HUES6 (cell line): ENCODE results near the gene DOK6.

ENCODE experiments used
- H3K27ac ChIP-seq: 2 replicates; pipeline ENCODE4 v1.7.0; 2013; ENCODE audit warnings: low read depth, mild to moderate bottlenecking, low read length, inconsistent platforms
- H3K27me3 ChIP-seq: 2 replicates; pipeline ENCODE4 v1.6.1; 2013; ENCODE audit warnings: low read length; ENCODE audit not compliant: control insufficient read depth, insufficient read depth
- H3K36me3 ChIP-seq: 2 replicates; pipeline ENCODE4 v1.6.1; 2013; ENCODE audit warnings: low read length; ENCODE audit not compliant: control insufficient read depth, insufficient read depth
- H3K4me1 ChIP-seq: 2 replicates; pipeline ENCODE4 v1.6.1; 2013; ENCODE audit warnings: low read length; ENCODE audit not compliant: control insufficient read depth, insufficient read depth
- H3K4me3 ChIP-seq: 2 replicates; pipeline ENCODE4 v1.5.1; 2013; ENCODE audit warnings: low read depth, low read length
- H3K9ac ChIP-seq: one replicate; pipeline ENCODE4 v1.6.1; 2013; ENCODE audit warnings: mild to moderate bottlenecking, low read length
- H3K9me3 ChIP-seq: 2 replicates; pipeline ENCODE4 v1.6.1; 2013; ENCODE audit warnings: low read depth, low read length; ENCODE audit not compliant: control insufficient read depth, insufficient read depth

The DOK6 gene

DNA sequence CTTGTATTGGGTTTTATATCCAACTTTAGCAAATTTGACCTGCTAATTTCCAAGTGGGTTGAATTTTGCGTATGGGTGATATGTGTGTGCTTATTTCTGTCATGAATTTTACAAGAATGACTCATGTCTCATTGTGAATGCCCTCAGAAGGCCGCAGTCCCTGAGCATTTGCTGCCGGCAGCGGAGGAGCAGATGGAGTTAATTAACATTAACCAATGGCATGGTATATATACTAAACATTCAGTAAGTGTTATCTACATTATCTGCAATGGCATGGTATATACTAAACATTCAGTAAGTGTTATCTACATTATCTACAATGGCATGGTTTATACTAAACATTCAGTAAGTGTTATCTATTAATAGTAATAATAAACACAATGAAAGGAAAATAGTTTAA, 90.1 kb downstream of the DOK6 start:
- H3K4me3 ChIP-seq, result no peak overlapping the region
- H3K27me3 ChIP-seq, result no peaks in the 10 kb centered on the region
- H3K27ac ChIP-seq, result no peak overlapping the region
- H3K4me1 ChIP-seq, result no peaks in the 10 kb centered on the region
- peaks cover 11% of the 10 kb centered on the region for H3K9me3 ChIP-seq
- H3K9ac ChIP-seq, result no peak overlapping the region
- no peaks in the 10 kb centered on the region for H3K36me3 ChIP-seq

DNA sequence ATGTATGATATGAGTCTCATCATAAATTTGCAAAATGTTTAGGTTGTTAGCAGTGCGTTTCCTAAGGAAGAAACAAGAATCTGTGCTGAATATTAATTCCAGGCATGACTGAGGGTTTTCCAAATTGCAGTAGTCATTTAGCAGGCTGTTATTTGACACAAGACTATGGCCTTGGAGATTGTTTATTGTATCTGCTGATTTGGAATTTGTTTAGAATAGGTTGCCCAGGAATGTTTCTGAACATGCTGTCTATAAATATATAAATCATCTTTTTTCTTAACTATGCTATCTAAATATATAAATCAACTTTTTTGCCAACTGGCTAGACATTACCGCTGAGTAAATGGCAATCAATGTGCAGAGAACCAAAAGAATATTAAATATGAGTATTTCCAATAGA, 90.9 kb downstream of the DOK6 start:
- peaks cover 15% of the 10 kb centered on the region for H3K9me3 ChIP-seq
- no peak overlapping the region for H3K4me3 ChIP-seq
- H3K27me3 ChIP-seq, result no peaks in the 10 kb centered on the region
- H3K36me3 ChIP-seq, result no peaks in the 10 kb centered on the region
- no peaks in the 10 kb centered on the region for H3K4me1 ChIP-seq
- H3K9ac ChIP-seq, result no peak overlapping the region
- no peak overlapping the region for H3K27ac ChIP-seq

DNA sequence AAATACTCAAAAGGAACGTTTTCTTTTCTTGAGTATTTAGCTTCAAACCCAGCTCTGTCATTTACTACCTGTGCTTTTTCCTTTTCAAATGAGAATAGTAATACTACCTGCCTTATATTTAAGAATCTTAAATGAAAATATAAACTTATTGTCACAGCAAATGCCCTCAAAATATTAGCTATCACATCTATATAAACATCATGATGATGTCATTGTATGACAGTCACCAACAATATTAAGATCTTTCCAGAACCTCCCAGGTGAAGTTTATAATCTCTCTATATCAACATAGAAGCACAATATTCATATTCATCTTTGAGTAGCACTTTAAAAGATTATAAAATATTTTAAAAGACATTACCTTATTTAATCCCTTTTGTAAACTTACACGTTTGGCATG, 92.2 kb downstream of the DOK6 start:
- Histone ChIP-seq H3K36me3 (no peaks in the 10 kb centered on the region), H3K27ac (no peak overlapping the region), H3K4me3 (no peak overlapping the region), H3K9me3 (peaks cover 15% of the 10 kb centered on the region), H3K9ac (no peak overlapping the region), H3K27me3 (no peaks in the 10 kb centered on the region), H3K4me1 (no peaks in the 10 kb centered on the region)

DNA sequence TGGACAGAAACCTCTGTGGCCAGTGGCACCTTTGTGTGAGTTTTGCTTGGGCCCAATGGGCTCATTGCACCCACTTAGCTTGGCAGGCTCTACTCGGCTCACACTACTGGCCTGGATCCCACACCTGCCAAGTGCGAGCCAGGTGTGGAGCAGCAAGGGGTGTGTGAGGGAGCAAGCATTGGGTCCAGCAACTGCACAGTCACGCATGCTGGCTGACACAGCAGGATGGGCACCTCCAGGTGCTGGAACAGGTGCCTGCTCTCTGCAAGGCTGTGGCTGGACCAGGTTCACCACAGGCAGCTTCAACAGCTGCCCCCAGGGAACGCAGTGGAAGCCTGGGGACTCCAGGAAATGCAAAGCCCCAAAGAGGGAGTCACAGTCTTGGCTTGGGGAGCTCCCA, 94.2 kb downstream of the DOK6 start:
- Histone ChIP-seq H3K9me3 (peaks cover 15% of the 10 kb centered on the region), H3K9ac (no peak overlapping the region), H3K4me1 (no peaks in the 10 kb centered on the region)

DNA sequence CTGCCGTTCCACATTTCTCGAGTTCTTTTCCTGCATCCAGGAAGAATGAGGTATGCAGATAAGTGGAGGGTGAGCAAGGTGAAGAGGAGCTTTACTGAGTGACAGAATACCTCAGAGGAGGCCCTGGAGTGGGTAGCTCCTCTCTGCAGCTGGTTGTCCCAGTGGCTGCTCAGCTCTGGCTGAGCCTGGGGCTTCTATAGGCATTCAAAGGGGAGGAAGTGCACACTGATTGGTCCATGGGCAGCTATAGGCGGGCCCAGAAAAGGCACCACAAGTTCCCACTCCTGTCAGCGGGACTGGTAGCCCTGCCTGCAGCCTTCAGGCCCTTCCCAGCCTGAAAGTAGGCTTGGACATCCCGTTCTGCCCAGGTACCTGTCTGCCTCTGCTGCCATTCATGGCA, 94.7 kb downstream of the DOK6 start:
- H3K9ac ChIP-seq, result no peak overlapping the region
- peaks cover 15% of the 10 kb centered on the region for H3K9me3 ChIP-seq
- H3K27me3 ChIP-seq, result no peaks in the 10 kb centered on the region
- H3K36me3 ChIP-seq, result no peaks in the 10 kb centered on the region
- no peaks in the 10 kb centered on the region for H3K4me1 ChIP-seq
- no peak overlapping the region for H3K4me3 ChIP-seq
- H3K27ac ChIP-seq, result no peak overlapping the region

More for the DNA sequence above, 94.2 kb downstream of the DOK6 start:
- Histone ChIP-seq H3K36me3 (no peaks in the 10 kb centered on the region), H3K27me3 (no peaks in the 10 kb centered on the region), H3K4me3 (no peak overlapping the region), H3K27ac (no peak overlapping the region)

DNA sequence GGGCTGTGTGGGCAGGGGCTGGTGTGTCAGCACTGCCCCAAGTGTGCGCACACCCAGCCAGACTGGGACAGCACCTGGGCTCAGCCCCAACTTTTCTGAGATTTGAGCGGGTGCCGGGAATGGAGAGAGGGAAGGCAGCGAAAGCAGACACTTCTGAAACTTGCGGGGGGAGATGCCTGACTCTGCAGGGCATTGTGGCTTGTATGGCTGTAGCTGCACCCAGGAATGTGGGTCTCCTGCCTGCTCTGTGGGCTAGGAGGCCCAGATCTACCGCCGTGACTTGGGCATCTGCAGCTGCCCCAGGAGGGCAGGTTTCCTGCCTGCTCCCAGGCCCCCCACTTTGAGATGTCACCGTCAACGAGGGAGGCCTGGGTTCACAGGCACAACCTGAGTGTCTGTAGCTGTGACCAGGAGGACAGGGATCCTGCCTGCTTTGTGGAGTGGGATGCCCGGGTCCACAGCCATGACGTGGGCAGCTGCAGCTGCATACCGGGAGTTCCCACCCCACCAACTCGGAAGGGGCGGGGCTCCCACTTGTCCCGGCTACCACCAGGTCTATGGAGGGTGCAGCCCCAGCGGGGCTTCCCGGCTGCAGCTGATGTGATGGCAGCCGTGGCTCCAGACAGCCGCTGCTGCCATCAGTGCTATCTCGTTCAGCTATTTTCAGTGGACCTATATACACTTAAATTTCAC, 95.3 kb downstream of the DOK6 start:
- Histone ChIP-seq H3K4me3 (no peak overlapping the region), H3K27ac (no peak overlapping the region), H3K27me3 (no peaks in the 10 kb centered on the region), H3K9ac (no peak overlapping the region), H3K4me1 (no peaks in the 10 kb centered on the region), H3K36me3 (no peaks in the 10 kb centered on the region), H3K9me3 (peaks cover 15% of the 10 kb centered on the region)

DNA sequence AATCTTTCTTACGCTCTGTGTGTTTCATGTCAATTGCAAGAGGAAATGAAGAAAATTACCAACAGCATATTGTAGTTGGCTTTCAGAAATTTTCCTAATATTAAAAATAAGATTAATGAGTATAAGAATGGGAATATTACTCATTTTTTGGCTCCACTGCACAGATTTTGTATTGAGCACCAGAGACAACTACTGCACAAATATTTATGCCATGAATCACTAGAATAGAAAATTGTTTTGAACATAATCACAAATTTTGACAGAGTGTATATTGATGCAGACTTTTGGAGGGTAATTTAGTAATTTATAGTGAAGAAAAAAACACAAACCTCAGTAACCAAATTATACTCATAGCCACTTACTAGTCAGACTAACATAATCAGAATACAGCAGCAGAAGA, 118.3 kb downstream of the DOK6 start:
- Histone ChIP-seq H3K9me3 (no peaks in the 10 kb centered on the region), H3K9ac (no peak overlapping the region), H3K4me1 (no peaks in the 10 kb centered on the region), H3K27ac (no peak overlapping the region), H3K36me3 (no peaks in the 10 kb centered on the region), H3K27me3 (no peaks in the 10 kb centered on the region), H3K4me3 (no peak overlapping the region)

DNA sequence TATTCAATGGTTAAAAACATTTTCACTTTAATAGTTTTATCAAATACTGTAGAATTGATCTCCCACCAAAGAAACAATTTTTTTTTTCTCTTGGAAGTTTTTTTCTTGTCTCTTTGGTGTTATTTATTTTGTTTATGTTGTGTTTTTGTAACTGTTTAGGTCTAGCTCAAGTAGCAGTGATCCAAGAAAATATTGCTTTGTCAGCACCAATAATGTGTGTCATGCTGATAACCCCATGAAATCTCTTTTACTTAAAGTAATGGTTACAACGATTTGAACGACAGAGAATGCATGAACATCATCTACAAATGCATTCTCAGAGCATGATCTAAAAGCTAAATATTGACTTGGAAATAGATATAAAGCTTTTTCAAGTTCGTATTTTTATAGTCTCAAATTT, 122.9 kb downstream of the DOK6 start:
- Histone ChIP-seq H3K4me1 (no peaks in the 10 kb centered on the region), H3K27me3 (no peaks in the 10 kb centered on the region), H3K36me3 (no peaks in the 10 kb centered on the region), H3K27ac (no peak overlapping the region), H3K9ac (no peak overlapping the region), H3K9me3 (no peaks in the 10 kb centered on the region), H3K4me3 (no peak overlapping the region)

DNA sequence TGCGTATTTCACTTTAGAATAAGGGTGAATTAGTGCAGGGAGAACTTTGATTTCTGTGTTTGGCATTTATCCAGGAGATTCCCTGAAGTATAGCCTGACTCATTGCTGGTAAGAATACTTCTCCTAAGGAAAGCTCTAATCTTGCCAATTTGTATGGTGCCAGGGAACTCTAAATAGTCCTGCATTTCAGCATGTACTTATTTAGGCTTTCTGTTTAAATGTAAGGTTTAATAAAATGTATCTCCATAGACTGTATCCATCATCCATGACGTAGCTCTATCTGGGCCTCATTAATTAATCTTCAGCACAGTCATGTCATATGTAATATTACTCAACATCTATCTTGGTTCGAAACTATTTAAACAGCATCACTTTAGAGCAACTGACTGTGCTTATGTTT, 127.7 kb downstream of the DOK6 start:
- Histone ChIP-seq H3K27ac (no peak overlapping the region), H3K9ac (no peak overlapping the region), H3K4me3 (no peak overlapping the region), H3K4me1 (no peaks in the 10 kb centered on the region), H3K27me3 (no peaks in the 10 kb centered on the region), H3K36me3 (no peaks in the 10 kb centered on the region), H3K9me3 (no peaks in the 10 kb centered on the region)

DNA sequence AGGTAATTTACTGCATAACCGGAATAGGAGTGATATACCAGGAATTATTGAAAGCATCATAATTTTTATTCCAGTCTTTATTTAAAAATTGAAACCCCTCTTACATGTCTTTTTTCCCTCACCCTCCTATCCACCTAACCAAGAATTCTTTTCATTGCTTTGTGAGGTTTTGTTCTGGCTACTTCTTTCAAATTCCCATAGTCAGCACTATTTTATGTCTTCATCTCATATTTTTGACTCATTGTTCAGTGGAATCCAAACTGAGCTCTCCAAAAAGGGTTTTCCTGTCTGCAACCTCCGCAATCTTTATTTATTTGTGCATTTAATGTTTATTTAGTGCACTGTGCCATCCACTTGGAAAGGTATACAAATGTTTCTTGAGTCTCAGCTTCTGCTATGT, 128.5 kb downstream of the DOK6 start:
- Histone ChIP-seq H3K4me1 (no peaks in the 10 kb centered on the region), H3K9ac (no peak overlapping the region), H3K4me3 (no peak overlapping the region), H3K27me3 (no peaks in the 10 kb centered on the region), H3K9me3 (no peaks in the 10 kb centered on the region), H3K27ac (no peak overlapping the region), H3K36me3 (no peaks in the 10 kb centered on the region)

DNA sequence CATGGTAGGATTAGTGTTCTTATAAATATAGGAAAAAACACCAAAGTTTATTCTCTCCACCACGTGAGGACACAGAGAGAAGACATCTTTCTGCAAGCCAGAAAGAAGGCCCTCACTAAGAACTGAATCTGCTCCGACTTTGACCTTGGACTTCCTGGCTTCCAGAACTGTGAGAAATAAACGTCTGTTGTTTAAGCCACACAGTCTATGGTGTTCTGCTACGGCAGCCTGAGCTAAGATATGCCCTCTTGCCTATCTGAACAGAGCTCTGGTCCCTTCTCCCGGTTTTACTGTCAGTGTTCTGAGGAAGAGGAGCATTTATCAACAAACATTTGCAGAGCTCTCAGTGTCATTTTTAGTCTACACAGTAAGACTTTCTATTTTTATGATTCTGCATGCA, 131.3 kb downstream of the DOK6 start:
- no peak overlapping the region for H3K27ac ChIP-seq
- H3K9ac ChIP-seq, result no peak overlapping the region
- H3K36me3 ChIP-seq, result no peaks in the 10 kb centered on the region
- no peaks in the 10 kb centered on the region for H3K27me3 ChIP-seq
- H3K4me3 ChIP-seq, result no peak overlapping the region
- no peaks in the 10 kb centered on the region for H3K4me1 ChIP-seq
- no peaks in the 10 kb centered on the region for H3K9me3 ChIP-seq

DNA sequence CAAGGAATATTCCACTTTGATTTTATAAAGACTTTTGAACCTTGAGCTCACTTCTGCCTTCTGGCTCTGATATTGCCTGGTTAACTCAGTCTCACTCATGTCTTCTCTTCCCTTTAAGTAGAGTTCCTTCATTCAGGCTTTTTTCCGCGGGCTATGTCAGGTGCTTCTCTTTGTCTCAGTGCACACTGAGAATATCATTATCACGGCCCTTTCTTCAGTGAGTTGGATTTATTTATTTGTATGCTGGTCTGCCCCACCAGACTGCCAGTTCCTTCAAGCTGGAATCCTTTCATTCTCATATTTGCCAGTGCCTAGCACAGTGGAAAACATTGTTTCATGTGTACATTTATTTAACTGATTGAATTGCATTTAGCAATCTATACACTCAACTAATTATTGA, 136.5 kb downstream of the DOK6 start:
- Histone ChIP-seq H3K9me3 (no peaks in the 10 kb centered on the region), H3K27me3 (no peaks in the 10 kb centered on the region), H3K4me1 (no peaks in the 10 kb centered on the region), H3K4me3 (no peak overlapping the region), H3K27ac (no peak overlapping the region), H3K36me3 (no peaks in the 10 kb centered on the region), H3K9ac (no peak overlapping the region)
